Measurements from ENCODE around the gene JARID2. TPM values are rescaled to one million over a fixed set of nuclear protein-coding genes. Genes with fewer than 3 reads are reported as not detected.

Gene JARID2
- total RNA-seq, 1 donor from 2014 or later = 7.5 TPM

DNA sequence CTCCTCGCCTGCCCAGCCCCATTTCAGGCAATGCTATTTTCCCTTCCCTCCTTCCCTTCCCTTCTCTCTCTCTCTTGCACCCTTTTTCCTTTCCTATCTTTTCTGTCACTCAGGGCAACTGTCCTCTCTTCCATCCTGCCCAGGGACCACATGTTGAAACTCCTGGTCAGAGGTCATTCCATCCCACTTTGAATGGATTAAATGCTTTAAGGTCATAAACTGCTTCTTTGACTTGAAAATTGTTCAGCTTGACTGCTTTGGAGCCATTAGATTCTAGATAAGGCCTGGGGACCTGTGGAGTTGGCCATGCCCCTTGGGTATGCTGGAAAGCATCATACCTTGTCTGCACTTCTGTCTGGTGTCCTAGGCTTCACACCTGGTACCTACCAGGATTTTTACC, 310.8 kb downstream of the JARID2 start:
- no peak for DNase-seq (ENCODE audit: low read depth, low spot score)

DNA sequence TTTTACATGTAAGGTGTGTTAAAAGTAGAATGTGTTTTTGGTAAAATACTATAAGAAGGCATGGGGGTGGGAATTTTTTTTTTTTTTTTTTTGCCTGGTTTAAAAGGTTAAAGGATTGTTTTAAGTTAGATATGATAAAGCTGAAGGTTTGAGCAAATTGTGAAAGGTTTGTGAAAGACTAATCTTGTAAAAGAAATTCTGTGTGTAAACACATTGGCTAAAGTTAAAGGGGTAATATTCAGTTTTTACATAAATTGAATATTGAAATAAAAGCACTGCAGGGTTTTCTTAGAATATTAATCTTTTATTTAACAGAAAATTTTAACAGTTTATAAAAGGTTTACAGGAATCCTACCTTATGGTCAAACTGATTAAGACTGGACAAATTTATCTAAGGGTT, 311.3 kb downstream of the JARID2 start:
- no peak for DNase-seq (ENCODE audit: low read depth, low spot score)

DNA sequence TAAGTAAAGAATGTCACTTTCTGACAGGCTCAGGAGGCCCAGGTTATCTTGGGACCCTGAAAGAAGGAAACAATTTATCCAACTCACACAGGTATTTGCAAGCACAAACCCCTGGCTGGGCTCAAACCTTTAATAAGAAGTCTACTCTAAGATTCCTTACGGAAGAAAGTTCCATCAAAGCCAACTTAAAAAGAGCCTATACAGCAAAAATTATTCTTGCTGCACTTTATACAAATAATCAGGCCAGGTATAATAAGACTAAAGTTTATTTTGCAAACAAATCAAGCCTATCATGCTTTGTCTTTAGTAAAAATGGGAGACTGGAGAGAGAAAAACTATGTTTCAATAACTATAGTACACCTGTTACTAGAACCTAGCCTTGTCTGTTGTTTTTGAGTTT, 314.8 kb downstream of the JARID2 start:
- DNase-seq (ENCODE audit: low read depth, low spot score) = no peak

- no peak for DNase-seq (ENCODE audit: low read depth, low spot score)
Measured at GRCh38 chr6:15561447-15562199, 315.8 kb downstream of the JARID2 start.

GRCh38 chr6:15562977-15563376, 317.1 kb downstream of the JARID2 start:
- no peak for DNase-seq (ENCODE audit: low read depth, low spot score)

DNA sequence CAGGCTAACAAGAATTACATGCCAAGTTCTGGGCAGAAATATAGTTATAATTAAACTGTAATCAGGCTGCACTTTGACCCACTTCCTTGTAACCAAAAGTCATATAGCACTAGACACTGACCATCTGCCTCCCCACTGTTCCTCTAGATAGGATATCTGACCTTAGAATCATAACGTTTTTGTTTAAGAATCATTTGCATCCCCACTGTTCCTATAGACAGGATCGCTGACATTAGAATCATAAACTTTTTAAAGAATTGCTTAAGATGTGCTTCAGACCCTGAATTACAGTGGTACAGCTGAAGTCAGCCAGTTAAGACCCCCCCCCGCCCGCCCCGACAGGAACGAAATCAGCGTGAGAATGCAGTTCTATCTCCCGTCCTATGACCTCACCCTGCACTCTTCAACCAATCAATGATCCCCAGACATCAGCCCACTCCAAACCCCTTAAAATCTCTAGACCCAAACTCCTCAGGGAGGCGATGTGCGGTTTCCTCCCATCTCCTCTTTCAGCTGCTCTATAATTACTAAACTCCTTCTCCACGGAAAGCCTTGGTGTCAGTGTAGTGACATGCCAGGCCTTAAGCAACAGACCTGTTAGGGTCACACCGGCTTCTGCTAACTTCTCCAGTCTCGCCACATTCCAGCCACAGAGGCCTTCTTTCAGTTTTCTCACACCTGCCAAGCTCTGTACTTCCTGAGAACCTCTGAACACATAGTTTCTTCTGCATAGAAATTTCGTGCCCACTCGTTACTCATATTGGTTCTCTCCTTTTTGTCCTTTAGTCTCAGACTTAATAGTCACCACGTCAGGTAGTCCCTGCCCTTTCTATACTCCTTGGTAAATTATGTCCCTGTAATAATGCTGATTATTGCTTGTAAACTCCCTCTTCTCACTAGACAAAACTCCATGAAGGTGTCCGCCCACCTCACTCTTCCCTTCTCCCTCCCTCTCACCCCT, 323.4 kb downstream of the JARID2 start:
- DNase-seq (ENCODE audit: low read depth, low spot score) = no peak

GRCh38 chr6:15570171-15570570, 324.3 kb downstream of the JARID2 start:
- no peak for DNase-seq (ENCODE audit: low read depth, low spot score)
